Stimulated activated CD4-positive, alpha-beta T cell treated with anti-CD3 and anti-CD28 coated beads, Interleukin-12 subunit alpha, Interleukin-12 subunit beta, amount 100 ng/mL, for 48 hours (primary cell): Measurements from ENCODE around the gene RIMBP2.

Experiments
- DNase-seq, 3 donors: peaks; one replicate each; pipeline ENCODE4 v3.0.0-alpha.2; 2020; ENCODE audit warnings: low read depth in 2 of 3, low spot score in 1 of 3

RIMBP2 gene

GRCh38 chr12:130573235-130573634, 142.9 kb downstream of the RIMBP2 start:
- DNase-seq, result no peak

GRCh38 chr12:130572553-130572952, 143.5 kb downstream of the RIMBP2 start:
- no peak for DNase-seq

- DNase-seq, result no peak
These were observed 144.4 kb downstream of the RIMBP2 start for GRCh38 chr12:130571734-130572133.

- DNase-seq, result no peak
These were observed 145.0 kb downstream of the RIMBP2 start for GRCh38 chr12:130571089-130571488.

GRCh38 chr12:130569521-130569920, 146.6 kb downstream of the RIMBP2 start:
- no peak for DNase-seq

GRCh38 chr12:130568501-130568900, 147.6 kb downstream of the RIMBP2 start:
- DNase-seq, result no peak

GRCh38 chr12:130568041-130568440, 148.1 kb downstream of the RIMBP2 start:
- no peak for DNase-seq

GRCh38 chr12:130566446-130567155, 149.5 kb downstream of the RIMBP2 start:
- DNase-seq, result no peak

- no peak for DNase-seq
These were observed 150.9 kb downstream of the RIMBP2 start for GRCh38 chr12:130565189-130565588.

- no peak for DNase-seq
These were observed 152.8 kb downstream of the RIMBP2 start for GRCh38 chr12:130563323-130563722.

GRCh38 chr12:130562716-130563115, 153.4 kb downstream of the RIMBP2 start:
- no peak for DNase-seq

GRCh38 chr12:130560321-130560720, 155.8 kb downstream of the RIMBP2 start:
- no peak for DNase-seq

GRCh38 chr12:130559806-130560205, 156.3 kb downstream of the RIMBP2 start:
- no peak for DNase-seq

GRCh38 chr12:130557886-130558765, 158.0 kb downstream of the RIMBP2 start:
- no peak for DNase-seq

- DNase-seq, result no peak
These were observed 158.9 kb downstream of the RIMBP2 start for GRCh38 chr12:130557201-130557600.

- no peak for DNase-seq
These were observed 159.5 kb downstream of the RIMBP2 start for GRCh38 chr12:130556486-130557055.

- DNase-seq, result no peak
These were observed 160.2 kb downstream of the RIMBP2 start for GRCh38 chr12:130555628-130556485.

GRCh38 chr12:130555221-130555620, 160.9 kb downstream of the RIMBP2 start:
- DNase-seq, result no peak

GRCh38 chr12:130552483-130552996, 163.6 kb downstream of the RIMBP2 start:
- DNase-seq, result no peak

- no peak for DNase-seq
These were observed 166.7 kb downstream of the RIMBP2 start for GRCh38 chr12:130549361-130549760.
